Right lobe of liver (tissue), 6 donors: ENCODE results near the gene ERV3-1. TPM values are rescaled to one million over a fixed set of nuclear protein-coding genes. Genes with fewer than 3 reads are reported as not detected.
A peak's percentile ranks its signal among the peaks of the same experiment; 100 is the strongest.
"Not testable (repeated sequence)": the region's sequence is repeated elsewhere in the genome, so short reads cannot be mapped to it uniquely, and the experiment has no call there.

ENCODE experiments used
- ATAC-seq, 4 donors: fragments of 200-7000 bp; cut with Tn5 transposase; one replicate each; pipeline ENCODE4 v1.9.1; 2020; ENCODE audit warnings: mild to moderate bottlenecking in 4 of 4, moderate library complexity in 4 of 4
- DNase-seq, 3 donors: peaks; one replicate each; pipeline ENCODE4 v3.0.0-alpha.2; 2020
- H3K27ac ChIP-seq, 3 donors: fragments of 200-600 bp; one replicate each; pipeline ENCODE4 v1.8.0; 2022
- H3K27me3 ChIP-seq, 2 donors: fragments of 200-600 bp; one replicate each; pipeline ENCODE4 v1.8.0; 2022
- H3K36me3 ChIP-seq, 4 donors: fragments of 200-600 bp; sonication (generic) in 1 of 4; one replicate each; pipeline versions ENCODE4 v1.5.1 to v1.8.0; 2017 to 2022; ENCODE audit warnings: control low read depth in 1 of 4
- H3K4me1 ChIP-seq, 4 donors: fragments of 200-600 bp; sonication (generic) in 1 of 4; one replicate each; pipeline versions ENCODE4 v1.5.1 to v1.8.0; 2017 to 2022; ENCODE audit warnings: control low read depth in 1 of 4
- H3K4me3 ChIP-seq, 3 donors: fragments of 200-600 bp; one replicate each; pipeline ENCODE4 v1.8.0; 2022
- H3K9me3 ChIP-seq, 4 donors: fragments of 200-600 bp; sonication (generic) in 1 of 4; one replicate each; pipeline versions ENCODE4 v1.5.1 to v1.8.0; 2017 to 2022; ENCODE audit warnings: control low read depth in 1 of 4
- CTCF ChIP-seq, 4 donors: fragments of 200-600 bp in 3 of 4; fragments of 450-650 bp in 1 of 4; IDR thresholded peaks; one replicate each; pipeline versions ENCODE4 v1.5.1 to v1.8.0; 2016 to 2022; ENCODE audit warnings: antibody characterized with exemption in 4 of 4, mild to moderate bottlenecking in 2 of 4
- POLR2A ChIP-seq: fragments of 450-650 bp; IDR thresholded peaks from one replicate; pipeline ENCODE4 v1.6.1; 2017; ENCODE audit warnings: antibody characterized with exemption, mild to moderate bottlenecking
- WGBS: methylation state at CpG from one replicate; pipeline ENCODE4 v1.1.6; 2018; ENCODE audit warnings: low coverage, low lambda C conversion rate; ENCODE audit not compliant: insufficient coverage; ENCODE audit errors: missing lambda C conversion rate; 5-methylcytosine and 5-hydroxymethylcytosine counted together
- intact Hi-C, 2 donors: fragments of 100-400 bp; cut with DNase I; formaldehyde crosslinking; loops; one replicate each; pipeline versions ENCODE4 v1.11.2 to v1.14.1; 2022
- small RNA-seq, 2 experiments: library from RNA; depleted of rRNA; stranded (forward); fragments of <200 nt; gene quantifications; one replicate each; pipeline ENCODE3, GENCODE V24; 2016
- total RNA-seq, 6 experiments: library from RNA; depleted of rRNA in 2 of 6; stranded (reverse); fragments of >200 nt in 2 of 6; fragmentation: NEBNext Ultra II Directional in 3 of 6; extraction: Animal tissue kit (Norgen Biotek cat#: 25700) in 3 of 6; gene quantifications; one replicate each; pipeline versions ENCODE4 v1.1.0 to v1.2.4, GENCODE V29; 2016 to 2023
- donor health status: DM: no; HTN: yes; CAD: no.
- donor health status: DM: no; HTN: no; CAD: no.
- donor health status: DM: no; HTN: no; CAD: no.
- donor health status: DM: no; HTN: yes; CAD: no.
- donor health status: DM: no; HTN: yes; CAD: no.

Gene ERV3-1
- total RNA-seq, 6 experiments from 2014 or later, result 4.2 to 5.3 (median 4.9) TPM

GRCh38 chr7:64947252-64948000 is 59.1 kb downstream of the ERV3-1 start:
- Histone ChIP-seq H3K36me3 (no peaks in the 10 kb centered on the region), H3K27ac (no peak overlapping the region), H3K9me3 (no peaks in the 10 kb centered on the region), H3K27me3 (peaks cover 0 to 4% of the 10 kb centered on the region in 2 donors), H3K4me3 (peak overlapping the region; percentile 31 to 47 (median 46)), H3K4me1 (peaks cover 0 to 10% (median 0%) of the 10 kb centered on the region in 4 donors)
- ATAC-seq (peak; percentile 28 to 53 (median 47)), DNase-seq (peak in 2 of 3 donors; percentile 26 to 57)
- WGBS, result 4% methylated on average over 17 of the region's 59 CpGs
- no peak for TF ChIP-seq POLR2A
- no peak for TF ChIP-seq CTCF (IDR thresholded peaks at IDR 0.05)
- intact Hi-C loops, result loop anchor here in 1 of 2 donors (10.0 kb wide), 1 partner anchor 357 kb away; no protein-coding TSS in a partner anchor

- intact Hi-C loops, result loop anchor here in 1 of 2 donors (10.0 kb wide), 1 partner anchor 358 kb away; no protein-coding TSS in a partner anchor
- Histone ChIP-seq H3K9me3 (no peaks in the 10 kb centered on the region), H3K4me1 (peaks cover 0 to 10% (median 0%) of the 10 kb centered on the region in 4 donors), H3K27me3 (peaks cover 0 to 4% of the 10 kb centered on the region in 2 donors), H3K36me3 (no peaks in the 10 kb centered on the region), H3K27ac (no peak overlapping the region), H3K4me3 (no peak overlapping the region)
- ATAC-seq, result peak in 3 of 4 donors; percentile 17 to 32 (median 28)
- TF ChIP-seq POLR2A, result no peak
- peak in 1 of 3 donors; percentile 27 for DNase-seq
- 42% methylated on average over 5 of the region's 5 CpGs for WGBS
Measured at GRCh38 chr7:64946772-64947171, 59.7 kb downstream of the ERV3-1 start.

GRCh38 chr7:64945503-64946175 is 60.8 kb downstream of the ERV3-1 start:
- 15% methylated on average over 2 of the region's 2 CpGs for WGBS
- intact Hi-C loops, result loop anchor here in 1 of 2 donors (10.0 kb wide), 1 partner anchor 359 kb away; no protein-coding TSS in a partner anchor
- Histone ChIP-seq H3K27ac (no peak overlapping the region), H3K4me1 (peaks cover 0 to 10% (median 0%) of the 10 kb centered on the region in 4 donors), H3K27me3 (peaks cover 0 to 4% of the 10 kb centered on the region in 2 donors), H3K9me3 (no peaks in the 10 kb centered on the region), H3K4me3 (no peak overlapping the region), H3K36me3 (no peaks in the 10 kb centered on the region)
- peak in 2 of 3 donors; percentile 26 to 63 for DNase-seq
- peak; percentile 22 to 87 (median 76) for ATAC-seq
- TF ChIP-seq POLR2A (no peak), CTCF (IDR thresholded peaks at IDR 0.05) (no peak)

GRCh38 chr7:64944667-64945502 is 61.6 kb downstream of the ERV3-1 start:
- 68% methylated on average over 4 of the region's 5 CpGs for WGBS
- DNase-seq, H3K36me3 ChIP-seq, H3K9me3 ChIP-seq, H3K27ac ChIP-seq, H3K27me3 ChIP-seq, ATAC-seq, H3K4me3 ChIP-seq: not testable (repeated sequence)
- intact Hi-C loops, result loop anchor here in 1 of 2 donors (10.0 kb wide), 1 partner anchor 360 kb away; no protein-coding TSS in a partner anchor
- peaks cover 0 to 10% (median 0%) of the 10 kb centered on the region in 4 donors for H3K4me1 ChIP-seq

Small RNA genes within 50 kb of the gene (small RNA-seq; reads per million reads assigned to genes)
- 0 reads per million in 2 experiments for gene RNU6-1229P

Other genes starting within 250 kb of the ERV3-1 start
- gene ZNF138, start 212.3 kb downstream of the ERV3-1 start, total RNA-seq, result 1 to 10 TPM; 2.5 to 6.6 (median 2.7) TPM
- gene ZNF273, start 103.4 kb downstream of the ERV3-1 start, total RNA-seq, result under 1 TPM; 0.24 to 1.00 (median 0.78) TPM
- 1 to 10 TPM; 1.6 to 3.8 (median 3.0) TPM for gene ZNF117, start 15.7 kb downstream of the ERV3-1 start, total RNA-seq